ENCODE measurements around the gene XDH.

The XDH gene

GRCh38 chr2:31363956-31364750 is 50.4 kb downstream of the XDH start:
- DNase-seq = no peak

GRCh38 chr2:31362581-31362980 is 52.0 kb downstream of the XDH start:
- DNase-seq = no peak

- DNase-seq = no peak
Observed at GRCh38 chr2:31359229-31359628, 55.3 kb downstream of the XDH start.

- DNase-seq = no peak
Observed at GRCh38 chr2:31354837-31355236, 59.7 kb downstream of the XDH start.

- no peak for DNase-seq
Observed at GRCh38 chr2:31353179-31353578, 61.4 kb downstream of the XDH start.

GRCh38 chr2:31349684-31350083 is 64.9 kb downstream of the XDH start:
- DNase-seq = no peak

- DNase-seq = no peak
Observed at GRCh38 chr2:31349160-31349559, 65.4 kb downstream of the XDH start.

- no peak for DNase-seq
Observed at GRCh38 chr2:31348618-31349017, 65.9 kb downstream of the XDH start.

GRCh38 chr2:31347750-31348149 is 66.8 kb downstream of the XDH start:
- DNase-seq = no peak

- DNase-seq = no peak
Observed at GRCh38 chr2:31347319-31347718, 67.2 kb downstream of the XDH start.

GRCh38 chr2:31344447-31344846 is 70.1 kb downstream of the XDH start:
- DNase-seq = no peak

GRCh38 chr2:31341351-31341750 is 73.2 kb downstream of the XDH start:
- no peak for DNase-seq

GRCh38 chr2:31339696-31340095 is 74.8 kb downstream of the XDH start:
- no peak for DNase-seq

- no peak for DNase-seq
Observed at GRCh38 chr2:31337860-31338259, 76.7 kb downstream of the XDH start.

- DNase-seq = no peak
Observed at GRCh38 chr2:31337197-31337596, 77.3 kb downstream of the XDH start.

- no peak for DNase-seq
Observed at GRCh38 chr2:31335921-31336585, 78.5 kb downstream of the XDH start.

GRCh38 chr2:31334311-31335026 is 80.1 kb downstream of the XDH start:
- DNase-seq = no peak

- peak; percentile 35 to 78 (median 54) for DNase-seq
Observed at GRCh38 chr2:31333527-31334183, 80.9 kb downstream of the XDH start.

- no peak for DNase-seq
Observed at GRCh38 chr2:31333046-31333445, 81.5 kb downstream of the XDH start.

GRCh38 chr2:31332521-31332920 is 82.0 kb downstream of the XDH start:
- no peak for DNase-seq

GRCh38 chr2:31331156-31331555 is 83.4 kb downstream of the XDH start:
- DNase-seq = no peak

- no peak for DNase-seq
Observed at GRCh38 chr2:31329081-31329625, 85.4 kb downstream of the XDH start.

GRCh38 chr2:31328026-31328425 is 86.5 kb downstream of the XDH start:
- no peak for DNase-seq

Data from stimulated activated naive CD4-positive, alpha-beta T cell (primary cell).